Keratinocyte (primary cell): ENCODE data around the gene SURF1. TPM values are rescaled to one million over a fixed set of nuclear protein-coding genes. Genes with fewer than 3 reads are reported as not detected.

Experiments used
- DNase-seq: peaks from one replicate; pipeline ENCODE4 v3.0.0-alpha.2; 2011; ENCODE audit warnings: low read depth, missing footprints, low spot score
- FAIRE-seq: peaks from 2 replicates; lab custom pipeline; 2011; peaks lifted over from hg19 to GRCh38; lab: Jason Lieb, UNC
- H2AFZ ChIP-seq: 2 replicates; pipeline ENCODE4 v1.6.0; 2012; ENCODE audit warnings: low read length, control low read depth, inconsistent platforms; ENCODE audit not compliant: control insufficient read depth
- H3K27ac ChIP-seq: 2 replicates; pipeline ENCODE4 v1.5.1; 2011; ENCODE audit warnings: low read length; ENCODE audit not compliant: control insufficient read depth, insufficient read depth
- H3K27me3 ChIP-seq: 3 replicates; pipeline ENCODE4 v1.6.0; 2011; ENCODE audit warnings: low read length; ENCODE audit not compliant: control insufficient read depth, insufficient read depth; ENCODE audit errors: extremely low read depth
- H3K36me3 ChIP-seq, 2 experiments: 2 replicates in 1 of 2; 3 replicates in 1 of 2; pipeline ENCODE4 v1.5.1; 2011; ENCODE audit warnings: low read length in 2 of 2, mild to moderate bottlenecking in 1 of 2; ENCODE audit not compliant: control insufficient read depth in 2 of 2, insufficient read depth in 2 of 2; ENCODE audit errors: extremely low read depth in 1 of 2
- H3K4me1 ChIP-seq: 3 replicates; pipeline ENCODE4 v1.5.1; 2011; ENCODE audit warnings: low read length; ENCODE audit not compliant: control insufficient read depth, insufficient read depth; ENCODE audit errors: extremely low read depth
- H3K4me2 ChIP-seq: 3 replicates; pipeline ENCODE4 v1.6.0; 2011; ENCODE audit warnings: low read depth, low read length; ENCODE audit not compliant: control insufficient read depth, insufficient read depth; ENCODE audit errors: extremely low read depth
- H3K4me3 ChIP-seq, 3 experiments: fragments of 200-600 bp in 1 of 3; sonication (generic) in 1 of 3; 2 replicates in 2 of 3; 3 replicates in 1 of 3; pipeline ENCODE4 v1.5.1; 2011 to 2016; ENCODE audit warnings: low read length in 3 of 3, mild to moderate bottlenecking in 3 of 3, control low read depth in 2 of 3, inconsistent platforms in 1 of 3, low read depth in 1 of 3, mixed read lengths in 1 of 3, mixed run types in 1 of 3, moderate library complexity in 1 of 3; ENCODE audit not compliant: control insufficient read depth in 2 of 3, insufficient read depth in 2 of 3; ENCODE audit errors: extremely low read depth in 1 of 3
- H3K79me2 ChIP-seq: 2 replicates; pipeline ENCODE4 v1.6.0; 2012; ENCODE audit warnings: low read length; ENCODE audit not compliant: control insufficient read depth, insufficient read depth
- H3K9ac ChIP-seq: 3 replicates; pipeline ENCODE4 v1.6.0; 2011; ENCODE audit warnings: low read length; ENCODE audit not compliant: control insufficient read depth, insufficient read depth; ENCODE audit errors: extremely low read depth
- H3K9me1 ChIP-seq: 3 replicates; pipeline ENCODE4 v1.6.0; 2011; ENCODE audit warnings: low read length; ENCODE audit not compliant: control insufficient read depth, insufficient read depth; ENCODE audit errors: extremely low read depth
- H3K9me3 ChIP-seq: 2 replicates; pipeline ENCODE4 v1.5.1; 2012; ENCODE audit warnings: low read depth, low read length; ENCODE audit not compliant: control insufficient read depth
- H4K20me1 ChIP-seq: 3 replicates; pipeline ENCODE4 v1.6.0; 2011; ENCODE audit warnings: low read length; ENCODE audit not compliant: control insufficient read depth, insufficient read depth; ENCODE audit errors: extremely low read depth
- EZH2 ChIP-seq: IDR thresholded peaks from one replicate; pipeline ENCODE4 v1.6.1; 2012; ENCODE audit warnings: inconsistent platforms, mild to moderate bottlenecking, low read length, moderate library complexity
- dilution Hi-C: fragments of 300-500 bp; cut with MboI; formaldehyde crosslinking; loops from one replicate; pipeline ENCODE4 v1.7.0; 2020; ENCODE audit warnings: low sequenced_read_pairs; ENCODE audit not compliant: extremely low pct_ligation_motif_present
- polyA plus RNA-seq, 5 experiments: library from polyadenylated mRNA; depleted of rRNA in 3 of 5; stranded (reverse) in 3 of 5; stranded (forward) in 1 of 5; unstranded in 1 of 5; fragments of >200 nt; gene quantifications; 1 replicate in 1 of 5; 2 replicates in 3 of 5; 3 replicates in 1 of 5; pipeline versions ENCODE4 v1.2.1 to v1.2.3, GENCODE V29; 2011 to 2012; ENCODE audit warnings: missing spikeins in 2 of 5, low read depth in 1 of 5, low replicate concordance in 1 of 5
- TF ChIP-seq, protein P1 (sequence below), 3 experiments: IDR thresholded peaks in 1 of 3; conservative IDR thresholded peaks in 1 of 3; optimal IDR thresholded peaks in 1 of 3; 2 replicates in 2 of 3; 3 replicates in 1 of 3; pipeline versions ENCODE3 to v1.5.1; 2011; ENCODE audit warnings: low read length in 3 of 3, mild to moderate bottlenecking in 3 of 3, moderate library complexity in 2 of 3, control low read depth in 1 of 3, inconsistent platforms in 1 of 3; ENCODE audit not compliant: insufficient read depth in 2 of 3; ENCODE audit errors: extremely low read depth in 1 of 3

SURF1 gene
- polyA plus RNA-seq, 1 donor (not counting 4 experiments of a cell fraction or from before 2014, with no cell fraction given) = 31.1 TPM

GRCh38 chr9:133386338-133386737 lies 30.1 kb upstream of the SURF1 start:
- H4K20me1 ChIP-seq = no peaks in the 10 kb centered on the region
- no peaks in the 10 kb centered on the region for H3K79me2 ChIP-seq
- no peak overlapping the region for H3K4me3 ChIP-seq
- TF ChIP-seq, protein P1, sequence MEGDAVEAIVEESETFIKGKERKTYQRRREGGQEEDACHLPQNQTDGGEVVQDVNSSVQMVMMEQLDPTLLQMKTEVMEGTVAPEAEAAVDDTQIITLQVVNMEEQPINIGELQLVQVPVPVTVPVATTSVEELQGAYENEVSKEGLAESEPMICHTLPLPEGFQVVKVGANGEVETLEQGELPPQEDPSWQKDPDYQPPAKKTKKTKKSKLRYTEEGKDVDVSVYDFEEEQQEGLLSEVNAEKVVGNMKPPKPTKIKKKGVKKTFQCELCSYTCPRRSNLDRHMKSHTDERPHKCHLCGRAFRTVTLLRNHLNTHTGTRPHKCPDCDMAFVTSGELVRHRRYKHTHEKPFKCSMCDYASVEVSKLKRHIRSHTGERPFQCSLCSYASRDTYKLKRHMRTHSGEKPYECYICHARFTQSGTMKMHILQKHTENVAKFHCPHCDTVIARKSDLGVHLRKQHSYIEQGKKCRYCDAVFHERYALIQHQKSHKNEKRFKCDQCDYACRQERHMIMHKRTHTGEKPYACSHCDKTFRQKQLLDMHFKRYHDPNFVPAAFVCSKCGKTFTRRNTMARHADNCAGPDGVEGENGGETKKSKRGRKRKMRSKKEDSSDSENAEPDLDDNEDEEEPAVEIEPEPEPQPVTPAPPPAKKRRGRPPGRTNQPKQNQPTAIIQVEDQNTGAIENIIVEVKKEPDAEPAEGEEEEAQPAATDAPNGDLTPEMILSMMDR (optimal IDR thresholded peaks at IDR 0.05 in 1 of 3, IDR thresholded peaks at IDR 0.05 in 1 of 3, conservative IDR thresholded peaks at IDR 0.05 in 1 of 3; ENCODE audit: extremely low read depth in 1 of 3, insufficient read depth in 2 of 3, low read length in 3 of 3) = no peak
- no peak for TF ChIP-seq EZH2
- peaks cover 9% of the 10 kb centered on the region for H3K4me1 ChIP-seq
- no peaks in the 10 kb centered on the region for H3K27me3 ChIP-seq
- dilution Hi-C loops = no loop called here
- H3K9me3 ChIP-seq = no peaks in the 10 kb centered on the region
- no peak for FAIRE-seq
- no peak overlapping the region for H3K27ac ChIP-seq
- no peak overlapping the region for H2AFZ ChIP-seq
- no peak for DNase-seq
- H3K9ac ChIP-seq = no peak overlapping the region
- H3K9me1 ChIP-seq = no peaks in the 10 kb centered on the region
- no peaks in the 10 kb centered on the region for H3K36me3 ChIP-seq
- no peak overlapping the region for H3K4me2 ChIP-seq

DNA sequence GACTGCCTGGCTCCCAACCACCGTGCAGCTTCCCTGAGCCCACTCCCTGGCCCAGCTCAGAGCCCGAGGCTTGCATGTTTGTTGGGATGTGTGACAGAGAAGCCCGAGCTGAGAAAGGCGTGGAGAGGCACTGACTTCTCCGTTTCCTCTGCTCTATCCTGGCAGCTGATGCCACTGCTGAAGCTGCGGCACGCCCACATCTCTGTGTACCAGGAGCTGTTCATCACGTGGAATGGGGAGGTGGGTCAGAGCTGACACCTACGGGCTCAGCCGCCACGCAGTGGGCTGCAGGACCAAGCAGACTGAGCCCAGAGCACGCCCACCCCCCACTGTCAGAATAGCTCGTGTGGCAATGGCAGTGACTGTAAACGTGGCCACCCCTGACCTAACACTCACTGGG lies 29.2 kb upstream of the SURF1 start:
- Histone ChIP-seq H4K20me1 (no peaks in the 10 kb centered on the region), H3K9me1 (no peaks in the 10 kb centered on the region), H3K79me2 (no peaks in the 10 kb centered on the region), H3K36me3 (no peaks in the 10 kb centered on the region), H2AFZ (no peak overlapping the region), H3K4me3 (no peak overlapping the region), H3K27me3 (no peaks in the 10 kb centered on the region), H3K4me1 (peaks cover 9% of the 10 kb centered on the region), H3K9ac (no peak overlapping the region), H3K27ac (no peak overlapping the region), H3K9me3 (no peaks in the 10 kb centered on the region), H3K4me2 (no peak overlapping the region)
- dilution Hi-C loops = no loop called here
- TF ChIP-seq EZH2 = no peak
- TF ChIP-seq, protein P1 (optimal IDR thresholded peaks at IDR 0.05 in 1 of 3, IDR thresholded peaks at IDR 0.05 in 1 of 3, conservative IDR thresholded peaks at IDR 0.05 in 1 of 3; ENCODE audit: extremely low read depth in 1 of 3, insufficient read depth in 2 of 3, low read length in 3 of 3) = no peak
- FAIRE-seq (no peak), DNase-seq (no peak)
